SHP77 (cell line): ENCODE results near the gene SPECC1L.

Experiments used
- DNase-seq, 2 experiments: peaks; one replicate each; lab custom pipeline; 2025; lab: John Stamatoyannopoulos, UW

The SPECC1L gene

DNA sequence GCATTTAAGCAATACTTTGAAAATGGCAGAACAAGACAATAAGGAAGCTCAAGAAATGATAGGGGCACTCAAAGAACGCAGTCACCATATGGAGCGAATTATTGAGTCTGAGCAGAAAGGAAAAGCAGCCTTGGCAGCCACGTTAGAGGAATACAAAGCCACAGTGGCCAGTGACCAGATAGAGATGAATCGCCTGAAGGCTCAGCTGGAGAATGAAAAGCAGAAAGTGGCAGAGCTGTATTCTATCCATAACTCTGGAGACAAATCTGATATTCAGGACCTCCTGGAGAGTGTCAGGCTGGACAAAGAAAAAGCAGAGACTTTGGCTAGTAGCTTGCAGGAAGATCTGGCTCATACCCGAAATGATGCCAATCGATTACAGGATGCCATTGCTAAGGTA lies 51.9 kb downstream of the SPECC1L start:
- no peak for DNase-seq

DNA sequence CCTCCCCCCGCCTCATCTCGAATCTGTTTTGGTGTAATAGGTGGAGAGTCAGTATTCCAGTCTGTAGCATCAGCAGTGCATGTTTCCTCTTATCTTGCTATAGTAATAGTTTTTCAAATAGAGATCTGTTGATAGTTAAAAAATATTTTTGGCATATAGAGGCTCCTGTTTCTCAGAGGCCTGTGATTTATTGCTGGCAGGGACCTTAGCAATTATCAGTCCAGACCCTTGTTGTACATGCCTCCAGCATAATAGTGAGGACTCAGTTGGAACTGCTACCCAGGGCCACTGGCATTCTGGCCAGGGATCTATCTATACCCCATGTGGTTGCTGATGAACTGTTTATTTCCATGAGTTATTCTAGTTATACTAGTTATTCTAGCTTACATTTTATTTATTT lies 52.6 kb downstream of the SPECC1L start:
- no peak for DNase-seq

DNA sequence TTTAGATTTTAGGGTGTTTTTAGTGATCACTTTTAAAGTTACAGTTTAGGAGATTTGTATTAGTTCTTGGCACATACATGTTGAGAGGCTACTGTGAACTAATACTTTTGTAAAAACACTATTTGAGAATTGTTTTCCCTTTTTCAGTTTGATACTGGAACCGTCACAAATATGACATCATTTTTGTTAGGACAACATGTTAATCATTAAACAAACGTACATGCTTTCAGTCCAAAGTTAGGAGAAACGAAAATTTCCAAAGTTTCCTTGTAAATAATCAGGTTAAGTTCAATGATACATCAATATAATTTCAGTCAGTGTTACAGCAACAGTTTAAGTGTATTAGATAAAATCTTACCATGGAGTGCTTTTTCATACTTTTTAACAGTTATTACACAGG lies 53.1 kb downstream of the SPECC1L start:
- no peak for DNase-seq

DNA sequence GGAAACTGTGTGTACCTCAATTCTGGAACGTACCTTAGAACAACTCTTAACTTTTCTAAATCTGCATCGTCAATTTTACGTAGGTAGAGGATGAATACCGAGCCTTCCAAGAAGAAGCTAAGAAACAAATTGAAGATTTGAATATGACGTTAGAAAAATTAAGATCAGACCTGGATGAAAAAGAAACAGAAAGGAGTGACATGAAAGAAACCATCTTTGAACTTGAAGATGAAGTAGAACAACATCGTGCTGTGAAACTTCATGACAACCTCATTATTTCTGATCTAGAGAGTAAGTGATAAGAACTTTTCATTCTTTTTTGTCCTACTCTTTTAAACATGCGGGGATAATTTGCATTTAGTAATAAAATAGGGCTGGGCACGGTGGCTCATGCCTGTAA lies 53.5 kb downstream of the SPECC1L start:
- no peak for DNase-seq

DNA sequence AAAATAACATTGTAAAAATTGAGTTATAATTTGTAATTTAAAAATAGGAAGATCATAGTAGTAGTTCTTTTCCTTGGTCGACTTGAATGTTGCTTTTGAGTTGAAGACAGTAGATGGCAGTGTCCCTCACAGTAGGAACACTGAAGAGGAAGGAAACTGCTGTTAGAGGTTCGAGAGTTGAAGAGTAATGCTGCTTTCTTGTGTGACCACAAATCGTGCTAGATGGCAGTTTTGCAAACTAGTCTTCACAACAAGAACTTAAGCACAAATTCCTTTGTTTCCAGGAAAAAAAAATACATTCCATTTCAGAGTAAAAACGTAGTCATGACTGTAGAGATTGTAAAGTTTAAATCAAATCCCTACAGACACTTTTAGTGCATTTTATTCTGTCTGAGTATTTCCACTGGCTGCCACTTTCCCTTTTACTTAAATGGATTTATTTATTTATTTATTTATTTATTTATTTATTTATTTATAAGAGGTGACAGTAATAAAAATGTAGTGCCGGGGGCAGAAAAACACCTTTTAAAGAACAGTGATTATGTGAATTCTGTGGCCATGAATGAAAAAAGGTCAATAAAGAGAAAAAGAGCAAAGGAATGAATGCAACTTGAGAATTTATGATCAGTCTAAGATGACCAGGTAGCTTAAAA lies 54.6 kb downstream of the SPECC1L start:
- peak; percentile 29 to 48 for DNase-seq

DNA sequence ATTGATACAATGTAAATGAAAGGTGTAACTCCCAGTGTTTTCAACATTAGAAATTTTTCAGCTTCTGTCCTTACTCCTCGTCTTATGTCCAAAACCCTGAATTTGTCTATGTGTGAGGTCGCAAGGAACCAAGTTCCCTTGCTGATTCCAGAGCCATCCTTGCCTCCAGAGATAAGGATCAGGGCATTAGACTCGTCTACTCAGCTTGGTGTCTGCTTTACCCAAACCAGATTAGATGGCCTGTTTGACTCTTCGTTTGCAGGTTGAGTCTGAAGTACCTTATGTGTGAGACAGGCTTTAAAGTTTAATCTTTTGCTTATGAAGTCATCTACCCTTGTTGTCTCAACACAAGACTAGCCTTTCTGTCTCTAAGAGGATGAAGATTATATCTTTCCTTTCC lies 55.6 kb downstream of the SPECC1L start:
- DNase-seq = no peak

DNA sequence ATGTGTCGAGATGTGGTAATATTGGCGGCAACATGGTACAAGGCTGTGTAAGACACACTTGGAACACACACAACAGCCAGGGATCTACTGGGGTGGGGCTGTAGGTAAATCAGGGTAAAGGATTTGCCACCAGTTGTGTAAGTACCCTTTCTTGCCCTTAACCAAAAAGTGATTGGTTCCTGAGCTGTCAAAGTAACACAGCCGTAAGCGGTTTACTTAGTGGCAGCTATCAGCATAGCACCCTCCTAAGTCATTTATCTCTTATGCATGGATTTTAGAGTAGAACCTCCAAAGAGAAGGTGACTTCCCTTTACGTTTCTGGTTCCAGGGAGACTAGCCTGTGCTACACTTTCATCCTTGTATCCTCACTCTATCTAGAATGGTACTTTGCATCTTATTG lies 57.2 kb downstream of the SPECC1L start:
- DNase-seq = no peak

DNA sequence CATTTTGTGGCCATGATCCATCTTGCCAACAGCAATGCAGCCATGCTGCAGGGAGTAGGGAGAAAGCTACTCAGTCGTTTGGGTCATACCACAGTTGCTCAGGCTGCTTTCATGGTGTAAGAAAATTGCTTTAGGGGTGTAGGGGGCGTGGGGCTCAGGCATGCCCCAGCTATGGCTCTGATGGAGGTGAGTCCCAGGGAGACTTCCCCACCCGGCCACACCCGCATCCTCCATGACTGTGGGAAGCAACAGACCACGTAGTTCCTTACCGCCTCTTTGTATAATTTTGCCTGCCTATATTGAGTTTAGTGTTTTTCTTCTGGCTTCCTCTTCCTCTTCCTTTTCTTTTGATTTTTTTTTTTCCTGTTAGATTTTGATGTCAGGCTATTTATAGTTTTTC lies 58.8 kb downstream of the SPECC1L start:
- DNase-seq = no peak

DNA sequence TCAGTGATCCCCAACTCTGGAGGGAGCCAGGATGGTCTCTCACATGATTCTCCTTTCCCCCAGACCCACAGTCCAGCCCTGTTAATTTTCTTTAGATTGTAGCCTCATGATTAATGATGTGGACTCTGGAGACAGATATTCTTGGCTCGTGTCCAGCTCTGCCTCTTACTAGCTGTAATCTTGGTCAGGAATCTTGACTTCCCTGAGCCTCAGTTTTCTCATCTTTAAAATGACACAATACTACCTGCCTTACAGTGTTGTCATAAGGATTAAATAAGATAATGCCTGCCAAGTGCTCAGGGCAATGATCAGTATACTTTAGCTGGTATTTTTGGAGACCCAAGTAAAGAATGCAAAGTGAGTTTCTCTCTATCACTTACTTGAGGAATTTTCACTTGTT lies 60.0 kb downstream of the SPECC1L start:
- DNase-seq = no peak

DNA sequence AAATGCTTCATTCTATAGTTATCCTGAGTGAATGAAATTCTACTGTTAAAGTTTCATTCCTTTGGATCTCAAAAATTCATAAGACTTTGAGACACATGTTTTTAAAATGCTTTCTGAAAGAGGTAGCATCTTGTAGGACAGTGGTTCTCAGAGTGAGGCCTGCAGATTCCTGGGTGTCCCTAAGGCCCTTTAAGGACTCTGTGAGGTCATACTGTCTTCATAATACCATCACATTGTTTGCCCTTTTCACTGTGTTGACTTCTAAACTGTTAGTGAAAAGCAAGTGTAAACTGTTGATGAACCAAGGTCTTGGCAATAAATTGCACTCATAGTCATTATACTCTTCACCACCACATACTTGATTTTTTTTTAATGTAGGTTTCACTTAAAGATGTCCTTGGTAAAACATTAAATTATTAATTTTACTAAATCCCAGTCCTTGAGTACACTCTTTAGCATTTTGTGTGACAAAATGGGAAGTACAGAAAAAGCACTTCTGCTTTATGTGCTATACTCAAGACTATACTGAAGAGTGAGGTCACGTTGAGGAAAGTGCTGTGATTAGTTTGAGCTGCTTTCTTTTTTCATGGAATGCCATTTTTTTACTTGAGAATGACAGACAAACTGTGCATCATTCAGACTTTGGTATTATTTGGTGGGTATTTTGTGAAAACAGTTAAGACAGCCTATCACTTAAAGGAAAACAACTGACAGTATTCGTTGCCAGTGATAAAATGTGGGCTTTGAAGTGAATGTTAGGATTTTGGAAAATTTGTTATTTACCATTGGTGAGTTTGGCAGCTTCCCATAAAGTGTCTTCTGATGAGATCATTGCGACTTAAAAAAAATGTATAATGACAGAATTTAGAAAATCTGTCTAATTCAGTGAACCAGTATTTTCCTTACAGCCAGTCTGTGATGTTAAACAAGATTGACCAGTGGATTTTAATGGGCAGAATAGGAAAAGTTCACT lies 61.1 kb downstream of the SPECC1L start:
- no peak for DNase-seq

DNA sequence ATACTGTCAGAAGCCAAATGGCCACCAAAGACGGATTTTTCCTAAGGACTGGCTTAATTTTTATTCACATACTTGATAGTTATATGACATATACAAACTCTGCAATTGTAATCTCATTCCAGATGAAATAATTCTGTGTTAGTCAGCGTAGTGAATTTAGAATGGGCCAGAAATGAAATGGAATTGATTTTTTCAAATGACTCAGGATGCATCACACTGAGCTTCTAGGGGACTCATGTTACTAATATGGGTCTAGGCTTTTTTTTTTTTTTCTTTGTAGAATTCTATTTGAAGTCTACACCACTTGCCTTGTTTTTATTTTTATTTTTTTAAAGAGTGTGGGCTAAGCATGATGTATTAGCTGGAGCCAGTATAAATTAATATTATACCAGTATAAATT lies 62.7 kb downstream of the SPECC1L start:
- no peak for DNase-seq

DNA sequence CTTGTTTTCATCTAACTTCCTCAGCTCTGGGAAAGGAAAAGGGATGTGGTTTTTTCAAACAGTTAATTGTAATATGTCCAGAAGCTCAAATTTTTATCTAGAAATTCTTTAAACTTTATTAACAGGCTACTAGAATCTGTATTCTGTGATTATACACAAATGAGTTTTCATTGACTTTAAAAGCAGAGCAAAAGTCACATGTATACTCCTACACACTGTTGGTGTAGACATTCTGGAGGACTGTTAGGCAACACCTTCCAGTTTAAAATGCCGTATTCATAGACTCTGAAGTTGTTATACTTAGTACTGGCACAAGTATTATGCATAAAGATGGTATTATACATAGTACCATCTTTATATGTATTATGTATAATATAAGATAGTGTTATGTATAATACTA lies 64.9 kb downstream of the SPECC1L start:
- DNase-seq = no peak

DNA sequence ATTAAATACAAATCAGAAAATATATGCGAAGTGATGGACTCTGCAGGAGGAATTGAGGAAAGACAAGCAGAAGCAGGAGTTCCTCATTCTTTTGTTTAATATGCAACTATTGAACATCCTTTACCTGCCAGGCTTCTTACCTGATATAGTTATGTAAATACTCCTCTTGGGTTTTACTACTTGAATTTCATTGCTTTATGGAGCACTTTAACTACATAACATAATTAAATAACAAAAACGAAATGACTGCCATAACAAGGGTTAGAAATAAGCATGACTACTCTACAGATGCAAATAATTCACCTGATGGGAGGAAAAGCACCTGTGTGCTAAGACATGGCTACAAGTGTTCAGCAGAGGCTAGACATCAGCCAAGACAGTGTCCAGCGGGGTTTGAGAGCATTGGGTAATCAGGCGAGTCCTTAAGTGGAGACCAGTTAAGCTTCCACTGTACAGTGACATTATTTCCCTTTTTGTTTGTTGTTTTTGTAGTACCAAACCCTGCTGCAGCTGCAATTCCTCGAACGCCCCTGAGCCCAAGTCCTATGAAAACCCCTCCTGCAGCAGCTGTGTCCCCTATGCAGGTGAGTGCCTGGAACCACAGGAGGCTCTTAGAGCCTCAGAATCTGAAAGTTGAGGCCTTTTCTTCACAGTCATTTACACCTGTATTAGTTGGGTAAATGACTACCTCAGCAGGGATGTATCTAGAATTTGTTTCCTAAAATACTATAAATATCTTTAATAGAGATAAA lies 67.4 kb downstream of the SPECC1L start:
- no peak for DNase-seq

DNA sequence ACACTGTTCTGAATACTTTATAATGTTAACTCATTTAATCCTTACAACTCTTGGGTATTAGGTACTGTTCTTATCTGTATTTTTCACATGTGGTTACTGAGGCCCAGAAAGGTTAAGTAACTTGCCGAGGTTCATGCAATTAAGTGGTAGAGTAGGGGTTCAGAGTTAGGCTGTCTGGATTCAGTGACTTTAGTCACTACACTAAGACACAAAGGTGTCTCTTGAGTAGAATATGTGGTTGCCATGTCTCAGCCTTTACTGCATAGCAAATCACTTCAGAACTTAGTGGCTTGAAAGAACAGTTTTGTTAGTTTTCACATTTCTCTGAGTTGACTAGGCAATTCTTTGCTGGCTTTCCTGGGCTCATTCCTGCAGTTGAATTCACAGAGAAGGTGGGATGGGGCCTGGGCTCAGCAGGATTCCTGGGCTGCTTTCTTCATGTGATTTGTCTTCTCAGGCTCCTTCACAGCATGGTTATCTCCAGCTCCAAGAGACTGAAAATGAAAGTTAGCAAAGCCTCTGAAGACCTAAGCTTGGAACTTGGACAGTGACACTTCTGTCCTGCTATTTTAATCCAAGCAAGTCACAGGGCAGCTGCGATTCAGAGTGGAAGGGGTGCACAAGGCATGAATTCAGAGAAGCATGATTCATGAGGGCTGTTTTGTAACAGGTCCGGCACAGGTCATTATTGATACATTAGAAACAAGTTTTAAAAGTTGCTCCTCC lies 68.3 kb downstream of the SPECC1L start:
- DNase-seq = no peak

DNA sequence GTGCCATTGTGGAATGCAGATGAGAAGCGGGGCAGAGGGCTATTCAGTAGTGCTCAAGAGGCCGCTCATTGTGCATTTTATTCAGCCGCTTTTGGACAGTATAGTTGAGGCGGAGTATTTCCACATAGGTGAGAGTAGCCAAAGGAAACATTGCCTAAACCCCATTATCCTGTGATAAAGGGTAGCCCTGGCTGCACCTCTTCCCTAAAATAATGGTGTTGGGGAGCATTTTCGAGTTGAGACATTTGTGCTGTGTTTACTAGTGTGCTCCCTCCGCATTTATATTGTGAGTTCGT lies 68.8 kb downstream of the SPECC1L start:
- no peak for DNase-seq

DNA sequence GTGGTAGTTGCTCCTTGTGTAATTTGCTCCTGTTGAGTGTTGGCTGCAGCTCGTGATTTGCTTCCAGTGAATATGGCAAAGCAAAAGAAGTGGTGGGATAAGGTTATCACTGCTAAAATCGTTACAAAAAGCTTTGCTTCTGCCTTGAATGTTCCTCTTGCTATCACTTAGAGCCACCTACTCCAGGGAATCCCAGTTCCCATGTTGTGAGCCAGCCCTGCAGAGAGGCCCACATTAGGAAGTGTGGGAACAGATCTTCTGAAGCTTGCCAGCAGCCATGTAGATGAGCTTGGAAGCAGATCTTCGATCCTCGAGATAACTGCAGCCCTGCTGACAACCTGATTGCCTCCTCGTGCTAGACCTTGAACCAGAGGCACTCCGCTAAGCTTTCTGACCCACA lies 71.0 kb downstream of the SPECC1L start:
- DNase-seq = no peak

DNA sequence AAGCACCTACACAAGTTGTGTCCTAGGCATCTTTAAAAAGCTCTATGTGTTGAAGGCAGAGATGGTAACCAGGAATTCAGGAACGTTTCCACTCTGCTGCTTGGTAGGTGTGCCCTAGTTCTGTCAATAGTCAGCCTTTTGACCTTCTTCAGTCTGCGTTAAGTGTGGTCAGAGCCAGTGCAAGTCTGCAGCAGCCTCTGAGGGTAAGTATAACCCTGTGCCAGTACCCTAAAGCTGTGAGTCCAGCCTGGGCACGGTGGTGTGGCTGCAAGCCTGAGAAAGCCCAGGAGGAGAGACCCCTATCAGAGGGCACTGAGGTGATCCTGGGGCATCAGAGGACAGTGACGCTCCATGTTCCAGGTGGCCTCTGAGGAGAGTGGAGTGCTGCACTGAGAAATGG lies 80.0 kb downstream of the SPECC1L start:
- no peak for DNase-seq

DNA sequence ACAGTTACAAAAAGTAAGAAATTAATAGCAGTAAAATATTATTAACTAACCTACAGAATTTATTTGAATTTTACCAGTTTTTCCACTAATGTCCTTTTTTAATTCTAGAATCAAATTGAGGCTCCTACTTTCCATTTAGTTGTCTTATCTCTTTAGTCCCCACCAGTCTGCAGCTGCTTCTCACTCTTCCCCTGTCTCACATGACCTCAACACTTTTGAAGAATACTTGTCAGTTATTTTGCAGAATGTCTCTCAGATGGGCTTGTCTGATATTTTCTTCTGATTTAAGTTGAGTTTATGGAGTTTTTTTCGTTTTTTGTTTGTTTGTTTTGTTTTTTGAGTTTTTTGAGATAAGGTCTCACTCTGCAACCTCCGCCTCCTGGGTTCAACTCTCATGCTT lies 82.5 kb downstream of the SPECC1L start:
- no peak for DNase-seq

DNA sequence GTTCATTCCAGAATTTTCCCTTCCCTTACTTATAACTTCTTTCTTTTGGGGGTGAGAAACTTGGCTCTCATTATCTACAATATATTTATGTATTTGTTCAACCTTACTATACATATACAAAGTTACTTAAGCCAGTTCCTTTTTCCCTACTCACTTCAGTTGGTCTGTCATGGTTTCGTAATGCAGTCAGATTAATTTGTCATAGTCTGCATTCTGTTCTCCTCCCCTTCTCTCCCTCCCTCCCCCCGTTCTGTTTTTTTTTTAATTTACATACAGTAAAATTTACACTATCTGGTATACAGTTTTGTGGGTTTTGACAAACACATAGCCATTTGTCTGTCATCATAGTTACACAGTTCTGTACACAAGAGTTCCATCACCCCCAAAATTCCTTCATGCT lies 84.9 kb downstream of the SPECC1L start:
- no peak for DNase-seq

DNA sequence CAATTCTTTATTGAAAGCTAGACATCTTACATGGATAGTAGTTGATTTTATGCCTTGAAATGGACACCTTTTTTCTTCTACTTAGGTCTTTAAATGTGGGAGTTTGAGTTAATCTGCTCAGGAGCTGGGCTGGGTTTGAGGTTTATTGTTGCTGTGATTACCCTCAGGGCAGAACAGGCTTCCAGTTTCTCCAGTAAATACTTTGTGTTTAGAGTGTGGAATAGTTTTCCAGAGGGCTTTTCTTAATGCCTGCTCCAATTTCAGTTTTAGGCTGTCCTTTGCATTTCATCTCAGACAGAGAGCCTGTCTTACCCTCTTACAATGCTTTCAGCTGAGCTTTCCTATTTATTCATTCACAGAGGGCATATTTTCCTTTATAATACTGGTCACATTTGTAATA lies 86.9 kb downstream of the SPECC1L start:
- no peak for DNase-seq

DNA sequence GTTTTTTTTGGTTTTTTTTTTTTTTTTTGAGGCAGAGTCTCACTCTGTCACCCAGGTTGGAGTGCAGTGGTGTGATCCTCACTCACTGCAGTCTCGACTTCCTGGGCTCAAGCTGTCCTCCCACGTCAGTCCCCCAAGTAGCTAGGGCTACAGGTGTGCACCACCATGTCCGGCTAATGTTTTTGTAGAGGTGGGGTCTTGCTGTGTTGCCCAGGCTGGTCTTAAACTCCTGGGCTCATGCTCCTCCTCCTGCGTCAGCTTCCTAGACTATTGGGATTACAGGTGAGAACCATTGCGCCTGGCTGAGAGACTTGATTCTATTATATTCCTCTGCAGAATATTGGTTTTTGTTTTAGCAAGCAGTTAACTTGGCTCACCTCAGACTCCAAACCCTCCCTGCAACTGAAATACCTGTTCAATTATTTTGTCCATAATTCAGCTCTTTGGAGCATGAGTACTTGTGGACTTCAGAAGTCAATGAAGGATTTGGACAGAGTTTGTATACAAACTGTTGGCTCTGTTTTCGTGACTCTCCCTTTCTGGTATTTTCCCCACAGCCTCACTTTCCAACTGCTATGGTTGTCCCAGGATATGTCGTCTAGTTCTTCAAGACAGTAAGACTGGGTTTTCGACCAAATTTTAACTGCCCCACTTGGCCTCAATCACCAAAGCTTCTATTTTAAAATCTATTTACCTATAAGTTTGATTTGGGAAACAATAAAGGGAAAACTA lies 87.6 kb downstream of the SPECC1L start:
- no peak for DNase-seq
